Measurements from ENCODE around the gene SCT. TPM values are rescaled to one million over a fixed set of nuclear protein-coding genes. Genes with fewer than 3 reads are reported as not detected.

SCT gene
- total and polyA plus RNA-seq, 4 donors, result 0.88 to 1.4 TPM; not detected in 2

DNA sequence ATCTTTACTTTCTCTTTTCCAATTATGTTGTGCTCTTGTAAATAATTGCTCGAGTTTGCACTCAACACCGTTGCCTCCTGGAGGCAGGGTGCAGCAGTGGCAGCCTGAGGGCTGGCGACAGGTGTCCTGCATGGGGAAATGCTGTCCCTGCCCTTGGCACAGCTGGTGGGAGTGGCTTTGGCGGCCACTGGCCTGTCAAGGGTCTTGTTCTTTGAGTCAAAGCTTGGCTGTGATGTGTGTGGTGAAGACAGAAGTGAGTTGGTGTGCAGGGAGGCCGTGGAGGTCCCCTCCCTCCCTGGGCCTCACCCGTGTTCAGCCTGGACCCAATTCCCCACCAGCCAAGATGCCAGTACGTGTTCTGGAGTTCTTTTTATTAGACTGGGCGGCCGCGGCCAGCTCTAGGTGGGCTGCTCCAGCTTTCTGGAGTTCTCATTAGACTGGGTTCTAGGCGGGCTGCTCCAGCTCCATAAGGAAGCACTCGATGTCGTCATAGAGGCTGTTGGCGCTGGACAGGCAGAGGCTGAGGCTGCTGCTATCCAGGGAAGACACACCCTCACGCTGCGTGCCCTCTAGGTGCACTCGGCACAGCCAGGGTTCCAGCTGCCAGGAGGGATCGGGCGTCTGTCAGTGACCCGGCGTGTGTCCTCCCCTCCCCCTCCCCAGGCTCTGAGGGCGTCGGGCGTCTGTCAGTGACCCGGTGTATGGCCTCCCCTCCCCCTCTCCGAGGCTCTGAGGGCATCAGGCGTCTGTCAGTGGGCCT lies 14.6 kb downstream of the SCT start:
- H3K36me3 ChIP-seq (ENCODE audit: control insufficient read depth, insufficient read depth, low read length), result peaks cover 95% of the 10 kb centered on the region
- peaks cover 33% of the 10 kb centered on the region for H3K4me1 ChIP-seq (ENCODE audit: control insufficient read depth, insufficient read depth, low read length)

GRCh38 chr11:611001-611996 lies 15.7 kb downstream of the SCT start:
- no peak overlapping the region for H3K4me3 ChIP-seq (ENCODE audit: low read depth, low read length)
- H3K4me1 ChIP-seq (ENCODE audit: control insufficient read depth, insufficient read depth, low read length), result peaks cover 27% of the 10 kb centered on the region
- peaks cover 95% of the 10 kb centered on the region for H3K36me3 ChIP-seq (ENCODE audit: control insufficient read depth, insufficient read depth, low read length)
- H3K27me3 ChIP-seq (ENCODE audit: control insufficient read depth, insufficient read depth, low read length), result no peaks in the 10 kb centered on the region
- 88% methylated on average over 38 of the region's 49 CpGs for WGBS (ENCODE audit: insufficient coverage)
- no peak overlapping the region for H3K27ac ChIP-seq (ENCODE audit: low read depth, low read length)
- no peak for DNase-seq (ENCODE audit: low read depth in 4 of 6, low spot score in 6 of 6)
- no peaks in the 10 kb centered on the region for H3K9me3 ChIP-seq (ENCODE audit: control insufficient read depth, insufficient read depth, low read length)

More for the DNA sequence above, 14.6 kb downstream of the SCT start:
- Histone ChIP-seq H3K4me3 (ENCODE audit: low read depth, low read length) (no peak overlapping the region), H3K27me3 (ENCODE audit: control insufficient read depth, insufficient read depth, low read length) (no peaks in the 10 kb centered on the region), H3K27ac (ENCODE audit: low read depth, low read length) (no peak overlapping the region), H3K9me3 (ENCODE audit: control insufficient read depth, insufficient read depth, low read length) (no peaks in the 10 kb centered on the region)
- DNase-seq (ENCODE audit: low read depth in 4 of 6, low spot score in 6 of 6), result no peak
- WGBS (ENCODE audit: insufficient coverage), result 77% methylated on average over 24 of the region's 27 CpGs

GRCh38 chr11:610146-610801 lies 16.7 kb downstream of the SCT start:
- 92% methylated on average over 15 of the region's 18 CpGs for WGBS (ENCODE audit: insufficient coverage)
- no peak overlapping the region for H3K27ac ChIP-seq (ENCODE audit: low read depth, low read length)

DNA sequence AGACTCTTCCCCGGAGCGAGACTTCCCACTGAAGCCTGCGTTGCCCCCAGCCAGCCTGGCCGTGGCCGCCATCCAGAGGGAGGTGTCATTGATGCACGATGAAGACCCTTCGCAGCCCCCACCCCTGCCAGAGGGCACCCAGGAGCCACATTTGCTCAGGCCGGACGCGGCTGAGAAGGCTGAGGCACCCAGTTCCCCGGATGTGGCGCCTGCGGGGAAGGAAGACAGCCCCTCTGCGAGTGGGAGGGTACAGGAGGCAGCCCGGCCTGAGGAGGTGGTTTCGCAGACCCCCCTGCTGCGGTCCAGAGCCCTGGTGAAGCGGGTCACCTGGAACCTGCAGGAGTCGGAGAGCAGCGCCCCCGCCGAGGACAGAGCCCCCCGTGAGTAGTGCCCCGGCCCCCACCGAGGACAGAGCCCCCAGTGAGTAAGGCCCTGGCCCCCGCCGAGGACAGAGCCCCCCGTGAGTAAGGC lies 17.6 kb downstream of the SCT start:
- Histone ChIP-seq H3K36me3 (ENCODE audit: control insufficient read depth, insufficient read depth, low read length) (peaks cover 99% of the 10 kb centered on the region), H3K27me3 (ENCODE audit: control insufficient read depth, insufficient read depth, low read length) (no peaks in the 10 kb centered on the region), H3K9me3 (ENCODE audit: control insufficient read depth, insufficient read depth, low read length) (no peaks in the 10 kb centered on the region), H3K4me3 (ENCODE audit: low read depth, low read length) (no peak overlapping the region), H3K4me1 (ENCODE audit: control insufficient read depth, insufficient read depth, low read length) (peaks cover 8% of the 10 kb centered on the region), H3K27ac (ENCODE audit: low read depth, low read length) (no peak overlapping the region)
- no peak for DNase-seq (ENCODE audit: low read depth in 4 of 6, low spot score in 6 of 6)
- 94% methylated on average over 28 of the region's 28 CpGs for WGBS (ENCODE audit: insufficient coverage)

More at GRCh38 chr11:610146-610801, 16.7 kb downstream of the SCT start:
- no peak for DNase-seq (ENCODE audit: low read depth in 4 of 6, low spot score in 6 of 6)
- H3K36me3 ChIP-seq (ENCODE audit: control insufficient read depth, insufficient read depth, low read length), result peaks cover 99% of the 10 kb centered on the region
- H3K27me3 ChIP-seq (ENCODE audit: control insufficient read depth, insufficient read depth, low read length), result no peaks in the 10 kb centered on the region
- H3K4me3 ChIP-seq (ENCODE audit: low read depth, low read length), result no peak overlapping the region
- no peaks in the 10 kb centered on the region for H3K9me3 ChIP-seq (ENCODE audit: control insufficient read depth, insufficient read depth, low read length)
- peaks cover 17% of the 10 kb centered on the region for H3K4me1 ChIP-seq (ENCODE audit: control insufficient read depth, insufficient read depth, low read length)

DNA sequence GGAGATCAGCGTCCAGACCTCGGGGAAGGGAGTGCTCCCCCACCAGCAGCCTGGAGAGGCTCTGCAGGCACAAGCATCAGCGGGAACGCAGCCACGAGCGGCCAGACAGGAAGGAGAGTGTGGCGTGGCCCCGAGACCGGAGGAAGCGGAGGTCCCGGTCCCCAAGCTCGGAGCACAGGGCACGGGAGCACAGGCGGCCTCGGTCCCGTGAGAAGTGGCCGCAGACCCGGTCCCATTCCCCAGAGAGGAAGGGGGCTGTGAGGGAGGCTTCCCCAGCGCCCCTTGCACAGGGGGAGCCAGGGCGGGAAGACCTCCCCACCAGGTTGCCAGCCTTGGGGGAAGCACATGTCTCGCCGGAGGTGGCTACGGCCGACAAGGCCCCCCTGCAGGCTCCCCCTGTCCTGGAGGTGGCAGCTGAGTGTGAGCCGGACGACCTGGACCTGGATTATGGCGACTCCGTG lies 18.2 kb downstream of the SCT start:
- peaks cover 3% of the 10 kb centered on the region for H3K4me1 ChIP-seq (ENCODE audit: control insufficient read depth, insufficient read depth, low read length)
- H3K36me3 ChIP-seq (ENCODE audit: control insufficient read depth, insufficient read depth, low read length), result peaks cover 99% of the 10 kb centered on the region
- WGBS (ENCODE audit: insufficient coverage), result 90% methylated on average over 28 of the region's 28 CpGs
- H3K9me3 ChIP-seq (ENCODE audit: control insufficient read depth, insufficient read depth, low read length), result no peaks in the 10 kb centered on the region
- DNase-seq (ENCODE audit: low read depth in 4 of 6, low spot score in 6 of 6), result no peak
- H3K4me3 ChIP-seq (ENCODE audit: low read depth, low read length), result no peak overlapping the region
- H3K27ac ChIP-seq (ENCODE audit: low read depth, low read length), result no peak overlapping the region
- H3K27me3 ChIP-seq (ENCODE audit: control insufficient read depth, insufficient read depth, low read length), result no peaks in the 10 kb centered on the region

- Histone ChIP-seq H3K27me3 (ENCODE audit: control insufficient read depth, insufficient read depth, low read length) (no peaks in the 10 kb centered on the region), H3K27ac (ENCODE audit: low read depth, low read length) (no peak overlapping the region), H3K4me3 (ENCODE audit: low read depth, low read length) (no peak overlapping the region), H3K4me1 (ENCODE audit: control insufficient read depth, insufficient read depth, low read length) (peaks cover under 1% of the 10 kb centered on the region), H3K9me3 (ENCODE audit: control insufficient read depth, insufficient read depth, low read length) (no peaks in the 10 kb centered on the region), H3K36me3 (ENCODE audit: control insufficient read depth, insufficient read depth, low read length) (peaks cover 99% of the 10 kb centered on the region)
- DNase-seq (ENCODE audit: low read depth in 4 of 6, low spot score in 6 of 6), result no peak
- 94% methylated on average over 45 of the region's 45 CpGs for WGBS (ENCODE audit: insufficient coverage)
Measured at GRCh38 chr11:607971-608659, 18.9 kb downstream of the SCT start.

DNA sequence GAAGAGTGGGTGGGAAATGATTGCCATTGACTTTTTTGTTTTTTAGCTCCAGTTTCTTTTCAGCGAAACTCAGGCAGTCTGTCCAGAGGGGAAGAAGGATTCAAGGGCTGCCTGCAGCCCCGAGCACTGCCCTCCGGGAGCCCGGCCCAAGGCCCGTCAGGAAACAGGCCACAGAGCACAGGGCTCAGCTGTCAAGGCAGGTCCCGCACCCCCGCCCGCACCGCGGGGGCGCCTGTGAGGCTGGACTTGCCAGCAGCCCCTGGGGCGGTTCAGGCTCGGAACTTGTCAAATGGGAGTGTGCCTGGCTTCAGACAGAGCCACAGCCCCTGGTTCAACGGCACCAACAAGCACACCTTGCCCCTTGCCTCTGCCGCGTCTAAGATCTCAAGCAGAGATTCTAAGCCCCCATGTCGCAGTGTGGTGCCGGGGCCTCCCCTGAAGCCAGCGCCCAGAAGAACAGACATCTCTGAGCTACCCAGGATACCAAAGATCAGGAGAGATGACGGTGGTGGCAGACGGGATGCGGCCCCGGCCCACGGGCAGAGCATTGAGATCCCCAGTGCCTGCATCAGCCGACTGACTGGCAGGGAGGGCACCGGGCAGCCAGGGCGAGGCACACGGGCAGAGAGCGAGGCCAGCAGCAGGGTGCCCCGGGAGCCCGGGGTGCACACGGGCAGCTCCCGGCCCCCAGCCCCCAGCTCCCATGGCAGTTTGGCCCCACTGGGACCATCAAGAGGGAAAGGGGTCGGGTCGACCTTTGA lies 19.8 kb downstream of the SCT start:
- no peaks in the 10 kb centered on the region for H3K27me3 ChIP-seq (ENCODE audit: control insufficient read depth, insufficient read depth, low read length)
- WGBS (ENCODE audit: insufficient coverage), result 93% methylated on average over 34 of the region's 35 CpGs
- no peak overlapping the region for H3K27ac ChIP-seq (ENCODE audit: low read depth, low read length)
- DNase-seq (ENCODE audit: low read depth in 4 of 6, low spot score in 6 of 6), result no peak
- no peaks in the 10 kb centered on the region for H3K4me1 ChIP-seq (ENCODE audit: control insufficient read depth, insufficient read depth, low read length)
- H3K36me3 ChIP-seq (ENCODE audit: control insufficient read depth, insufficient read depth, low read length), result peaks cover 99% of the 10 kb centered on the region
- H3K4me3 ChIP-seq (ENCODE audit: low read depth, low read length), result no peak overlapping the region
- no peaks in the 10 kb centered on the region for H3K9me3 ChIP-seq (ENCODE audit: control insufficient read depth, insufficient read depth, low read length)

DNA sequence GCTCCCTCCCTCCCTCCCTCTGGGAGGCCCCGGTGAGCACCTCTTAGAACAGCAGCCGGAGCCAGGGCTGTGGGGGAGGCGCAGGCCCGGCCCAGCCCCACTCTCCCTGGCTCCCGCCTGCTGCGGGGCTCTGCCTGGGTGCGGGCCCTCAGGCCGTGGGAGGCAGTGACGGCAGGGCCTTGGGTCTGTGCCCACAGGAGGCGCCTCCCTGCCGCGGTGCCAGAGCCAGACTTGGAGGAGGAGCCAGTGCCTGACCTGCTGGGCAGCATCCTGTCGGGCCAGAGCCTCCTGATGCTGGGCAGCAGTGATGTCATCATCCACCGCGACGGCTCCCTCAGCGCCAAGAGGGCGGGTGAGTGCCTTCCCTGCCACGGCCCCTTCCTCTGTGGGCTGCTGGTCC lies 20.7 kb downstream of the SCT start:
- Histone ChIP-seq H3K27ac (ENCODE audit: low read depth, low read length) (no peak overlapping the region), H3K9me3 (ENCODE audit: control insufficient read depth, insufficient read depth, low read length) (no peaks in the 10 kb centered on the region), H3K4me1 (ENCODE audit: control insufficient read depth, insufficient read depth, low read length) (no peaks in the 10 kb centered on the region), H3K4me3 (ENCODE audit: low read depth, low read length) (no peak overlapping the region), H3K36me3 (ENCODE audit: control insufficient read depth, insufficient read depth, low read length) (peaks cover 99% of the 10 kb centered on the region), H3K27me3 (ENCODE audit: control insufficient read depth, insufficient read depth, low read length) (no peaks in the 10 kb centered on the region)
- no peak for DNase-seq (ENCODE audit: low read depth in 4 of 6, low spot score in 6 of 6)
- 85% methylated on average over 16 of the region's 19 CpGs for WGBS (ENCODE audit: insufficient coverage)
